Duodenal mucosa (tissue), 2 donors: ENCODE results near the gene OBSCN.

Source experiments
- H3K27ac ChIP-seq: one replicate; pipeline ENCODE4 v1.7.0; 2013; ENCODE audit warnings: low read depth, low read length
- H3K27me3 ChIP-seq, 2 donors: one replicate each; pipeline ENCODE4 v1.7.0; 2013; ENCODE audit warnings: low read length in 2 of 2, control low read depth in 1 of 2; ENCODE audit not compliant: insufficient read depth in 2 of 2, control insufficient read depth in 1 of 2
- H3K36me3 ChIP-seq, 2 donors: one replicate each; pipeline ENCODE4 v1.7.0; 2013; ENCODE audit warnings: low read length in 2 of 2, control low read depth in 1 of 2; ENCODE audit not compliant: insufficient read depth in 2 of 2, control insufficient read depth in 1 of 2
- H3K4me1 ChIP-seq, 2 donors: one replicate each; pipeline ENCODE4 v1.7.0; 2013; ENCODE audit warnings: low read length in 2 of 2, control low read depth in 1 of 2; ENCODE audit not compliant: insufficient read depth in 2 of 2, control insufficient read depth in 1 of 2
- H3K4me3 ChIP-seq, 2 donors: one replicate each; pipeline ENCODE4 v1.7.0; 2013; ENCODE audit warnings: low read length in 2 of 2, low read depth in 1 of 2
- H3K9ac ChIP-seq, 2 donors: one replicate each; pipeline ENCODE4 v1.7.0; 2013; ENCODE audit warnings: low read length in 2 of 2, low read depth in 1 of 2
- H3K9me3 ChIP-seq, 2 donors: one replicate each; pipeline ENCODE4 v1.7.0; 2013; ENCODE audit warnings: low read length in 2 of 2, control low read depth in 1 of 2; ENCODE audit not compliant: control insufficient read depth in 1 of 2

The OBSCN gene

GRCh38 chr1:228336308-228337030 is 128.6 kb downstream of the OBSCN start:
- H3K27ac ChIP-seq, result no peak overlapping the region
- H3K36me3 ChIP-seq, result peaks cover 0 to 8% of the 10 kb centered on the region in 2 donors
- no peaks in the 10 kb centered on the region for H3K27me3 ChIP-seq
- no peak overlapping the region for H3K4me3 ChIP-seq
- no peaks in the 10 kb centered on the region for H3K4me1 ChIP-seq
- no peaks in the 10 kb centered on the region for H3K9me3 ChIP-seq
- no peak overlapping the region for H3K9ac ChIP-seq

GRCh38 chr1:228337031-228337564 is 129.3 kb downstream of the OBSCN start:
- no peak overlapping the region for H3K4me3 ChIP-seq
- no peak overlapping the region for H3K27ac ChIP-seq
- no peaks in the 10 kb centered on the region for H3K4me1 ChIP-seq
- H3K9me3 ChIP-seq, result no peaks in the 10 kb centered on the region
- H3K36me3 ChIP-seq, result peaks cover 0 to 8% of the 10 kb centered on the region in 2 donors
- no peak overlapping the region for H3K9ac ChIP-seq
- no peaks in the 10 kb centered on the region for H3K27me3 ChIP-seq

GRCh38 chr1:228337711-228338520 is 130.1 kb downstream of the OBSCN start:
- Histone ChIP-seq H3K9ac (no peak overlapping the region), H3K27me3 (no peaks in the 10 kb centered on the region), H3K9me3 (no peaks in the 10 kb centered on the region), H3K36me3 (peaks cover 0 to 8% of the 10 kb centered on the region in 2 donors), H3K4me1 (no peaks in the 10 kb centered on the region), H3K27ac (no peak overlapping the region), H3K4me3 (no peak overlapping the region)

GRCh38 chr1:228338521-228339051 is 130.7 kb downstream of the OBSCN start:
- peaks cover 0 to 6% of the 10 kb centered on the region in 2 donors for H3K36me3 ChIP-seq

GRCh38 chr1:228339059-228339704 is 131.3 kb downstream of the OBSCN start:
- Histone ChIP-seq H3K27me3 (no peaks in the 10 kb centered on the region), H3K9me3 (peaks cover 2% of the 10 kb centered on the region in 2 donors), H3K4me1 (no peaks in the 10 kb centered on the region), H3K4me3 (no peak overlapping the region), H3K36me3 (peaks cover 0 to 3% of the 10 kb centered on the region in 2 donors), H3K27ac (no peak overlapping the region), H3K9ac (no peak overlapping the region)

More at GRCh38 chr1:228338521-228339051, 130.7 kb downstream of the OBSCN start:
- H3K27ac ChIP-seq, result no peak overlapping the region
- no peaks in the 10 kb centered on the region for H3K27me3 ChIP-seq
- no peak overlapping the region for H3K9ac ChIP-seq
- no peak overlapping the region for H3K4me3 ChIP-seq
- H3K4me1 ChIP-seq, result no peaks in the 10 kb centered on the region
- no peaks in the 10 kb centered on the region for H3K9me3 ChIP-seq

- Histone ChIP-seq H3K36me3 (peaks cover 0 to 3% of the 10 kb centered on the region in 2 donors), H3K4me1 (no peaks in the 10 kb centered on the region), H3K4me3 (no peak overlapping the region), H3K27me3 (no peaks in the 10 kb centered on the region), H3K9me3 (peaks cover 3 to 5% of the 10 kb centered on the region in 2 donors), H3K9ac (no peak overlapping the region), H3K27ac (no peak overlapping the region)
Observed at GRCh38 chr1:228339766-228340685, 132.2 kb downstream of the OBSCN start.

GRCh38 chr1:228340686-228341449 is 133.0 kb downstream of the OBSCN start:
- H3K4me1 ChIP-seq, result no peaks in the 10 kb centered on the region
- peaks cover 0 to 3% of the 10 kb centered on the region in 2 donors for H3K36me3 ChIP-seq
- H3K9ac ChIP-seq, result no peak overlapping the region
- H3K27ac ChIP-seq, result no peak overlapping the region
- H3K4me3 ChIP-seq, result no peak overlapping the region
- H3K27me3 ChIP-seq, result no peaks in the 10 kb centered on the region
- peaks cover 3 to 5% of the 10 kb centered on the region in 2 donors for H3K9me3 ChIP-seq

GRCh38 chr1:228341450-228341813 is 133.6 kb downstream of the OBSCN start:
- H3K4me1 ChIP-seq, result no peaks in the 10 kb centered on the region
- H3K27me3 ChIP-seq, result no peaks in the 10 kb centered on the region
- peaks cover 0 to 3% of the 10 kb centered on the region in 2 donors for H3K36me3 ChIP-seq
- no peak overlapping the region for H3K4me3 ChIP-seq
- H3K9ac ChIP-seq, result no peak overlapping the region
- H3K27ac ChIP-seq, result no peak overlapping the region
- H3K9me3 ChIP-seq, result peaks cover 3 to 5% of the 10 kb centered on the region in 2 donors
